Measurements from ENCODE around the gene TNIK.

TNIK gene

GRCh38 chr3:171184372-171184771 is 275.8 kb downstream of the TNIK start:
- no peak for DNase-seq

GRCh38 chr3:171183042-171183441 is 277.2 kb downstream of the TNIK start:
- no peak for DNase-seq

- DNase-seq: no peak
These were observed 278.1 kb downstream of the TNIK start for GRCh38 chr3:171181907-171182690.

- no peak for DNase-seq
These were observed 281.5 kb downstream of the TNIK start for GRCh38 chr3:171178714-171179113.

- DNase-seq: no peak
These were observed 282.7 kb downstream of the TNIK start for GRCh38 chr3:171177553-171177952.

- no peak for DNase-seq
These were observed 283.1 kb downstream of the TNIK start for GRCh38 chr3:171177056-171177455.

- no peak for DNase-seq
These were observed 283.8 kb downstream of the TNIK start for GRCh38 chr3:171176244-171176933.

GRCh38 chr3:171175741-171176234 is 284.4 kb downstream of the TNIK start:
- DNase-seq: no peak

- DNase-seq: no peak
These were observed 286.5 kb downstream of the TNIK start for GRCh38 chr3:171173736-171174135.

GRCh38 chr3:171172070-171172469 is 288.1 kb downstream of the TNIK start:
- DNase-seq: no peak

- no peak for DNase-seq
These were observed 290.3 kb downstream of the TNIK start for GRCh38 chr3:171169866-171170265.

GRCh38 chr3:171169443-171169842 is 290.8 kb downstream of the TNIK start:
- DNase-seq: no peak

- DNase-seq: no peak
These were observed 291.7 kb downstream of the TNIK start for GRCh38 chr3:171168551-171168950.

GRCh38 chr3:171168086-171168485 is 292.1 kb downstream of the TNIK start:
- no peak for DNase-seq

GRCh38 chr3:171165983-171166382 is 294.2 kb downstream of the TNIK start:
- no peak for DNase-seq

GRCh38 chr3:171165499-171165921 is 294.7 kb downstream of the TNIK start:
- no peak for DNase-seq

- no peak for DNase-seq
These were observed 296.1 kb downstream of the TNIK start for GRCh38 chr3:171164067-171164465.

- no peak for DNase-seq
These were observed 296.8 kb downstream of the TNIK start for GRCh38 chr3:171163101-171164066.

- DNase-seq: no peak
These were observed 299.9 kb downstream of the TNIK start for GRCh38 chr3:171160325-171160724.

GRCh38 chr3:171159822-171160157 is 300.4 kb downstream of the TNIK start:
- DNase-seq: no peak

GRCh38 chr3:171159024-171159821 is 301.0 kb downstream of the TNIK start:
- DNase-seq: no peak

- no peak for DNase-seq
These were observed 302.2 kb downstream of the TNIK start for GRCh38 chr3:171157980-171158379.
